Left colon (tissue), 2 donors: ENCODE results near the gene USP12. TPM values are rescaled to one million over a fixed set of nuclear protein-coding genes. Genes with fewer than 3 reads are reported as not detected.
"Not testable (repeated sequence)": the region's sequence is repeated elsewhere in the genome, so short reads cannot be mapped to it uniquely, and the experiment has no call there.

Experiments used
- ATAC-seq: fragments of 200-7000 bp; cut with Tn5 transposase; one replicate; pipeline ENCODE4 v1.9.1; 2020; ENCODE audit warnings: mild to moderate bottlenecking, moderate library complexity
- DNase-seq, 2 donors: peaks; one replicate each; pipeline ENCODE4 v3.0.0-alpha.2; 2020
- intact Hi-C, 2 donors: fragments of 100-400 bp; cut with DNase I in 1 of 2; cut with micrococcal nuclease in 1 of 2; formaldehyde crosslinking; loops; one replicate each; pipeline versions ENCODE4 v1.11.2 to v1.14.0; 2022; cut with DNase I, micrococcal nuclease
- total RNA-seq, 2 donors: library from RNA; stranded (reverse); fragmentation: NEBNext Ultra II Directional; extraction: Animal tissue kit (Norgen Biotek cat#: 25700); gene quantifications; one replicate each; pipeline ENCODE4 v1.2.1, GENCODE V29; 2021
- donor health status: DM: no; HTN: no; CAD: no.
- donor health status: DM: yes; HTN: yes; CAD: no.

The USP12 gene
- total RNA-seq, 2 donors from 2014 or later: 32.2 to 42.0 TPM

DNA sequence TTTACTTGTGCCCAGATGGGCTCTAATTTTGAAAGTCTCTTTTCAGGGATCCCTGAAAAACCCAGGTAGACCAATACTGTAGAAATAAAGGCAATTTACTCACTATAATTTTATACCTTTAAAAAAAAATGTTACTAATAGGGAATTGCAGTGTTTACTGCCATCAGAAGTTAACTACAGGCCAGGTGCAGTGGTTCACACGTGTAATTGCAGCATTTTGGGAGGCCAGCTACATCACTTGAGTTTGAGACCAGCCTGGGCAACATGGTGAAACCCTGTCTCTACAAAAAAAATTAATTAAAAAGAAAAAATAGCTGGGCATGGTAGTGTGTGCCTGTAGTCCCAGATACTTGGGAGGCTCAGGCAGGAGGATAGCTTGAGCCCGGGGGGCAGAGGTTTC lies 10.2 kb downstream of the USP12 start:
- ATAC-seq (no peak), DNase-seq (no peak)
- intact Hi-C loops: loop anchor here in 1 of 2 donors (10.0 kb wide), 1 partner anchor 167 kb away; no protein-coding TSS in a partner anchor

DNA sequence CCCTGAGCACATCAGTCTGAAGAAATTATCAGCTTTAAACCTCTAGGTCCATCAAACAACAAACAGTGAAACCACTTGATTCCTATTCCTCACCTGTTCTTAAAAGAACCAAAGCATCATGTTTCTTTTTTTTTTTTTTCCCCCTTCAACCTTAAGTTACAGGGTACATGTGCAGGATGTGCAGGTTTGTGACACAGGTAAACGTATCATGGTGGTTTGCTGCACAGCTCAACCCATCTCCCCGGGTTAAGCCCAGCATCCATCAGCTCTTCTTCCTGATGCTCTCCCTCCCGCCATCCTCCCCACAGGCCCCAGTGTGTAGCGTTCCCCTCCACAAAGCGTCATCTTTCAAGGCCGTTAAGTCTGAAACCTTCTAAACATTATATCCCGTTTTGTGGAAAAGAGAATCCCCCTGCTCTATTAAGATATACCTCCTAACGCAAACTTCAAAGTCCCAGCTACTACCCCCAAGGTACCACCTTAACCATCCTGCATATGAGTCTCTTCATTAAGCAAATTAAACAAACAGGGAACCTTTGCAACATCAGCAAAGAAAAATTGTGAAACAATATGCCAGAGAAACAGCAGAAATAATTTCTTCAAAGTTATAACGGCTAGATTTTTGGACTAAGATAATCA lies 10.8 kb downstream of the USP12 start:
- intact Hi-C loops: loop anchor here in 1 of 2 donors (10.0 kb wide), 1 partner anchor 166 kb away; no protein-coding TSS in a partner anchor
- no peak for DNase-seq
- no peak for ATAC-seq

DNA sequence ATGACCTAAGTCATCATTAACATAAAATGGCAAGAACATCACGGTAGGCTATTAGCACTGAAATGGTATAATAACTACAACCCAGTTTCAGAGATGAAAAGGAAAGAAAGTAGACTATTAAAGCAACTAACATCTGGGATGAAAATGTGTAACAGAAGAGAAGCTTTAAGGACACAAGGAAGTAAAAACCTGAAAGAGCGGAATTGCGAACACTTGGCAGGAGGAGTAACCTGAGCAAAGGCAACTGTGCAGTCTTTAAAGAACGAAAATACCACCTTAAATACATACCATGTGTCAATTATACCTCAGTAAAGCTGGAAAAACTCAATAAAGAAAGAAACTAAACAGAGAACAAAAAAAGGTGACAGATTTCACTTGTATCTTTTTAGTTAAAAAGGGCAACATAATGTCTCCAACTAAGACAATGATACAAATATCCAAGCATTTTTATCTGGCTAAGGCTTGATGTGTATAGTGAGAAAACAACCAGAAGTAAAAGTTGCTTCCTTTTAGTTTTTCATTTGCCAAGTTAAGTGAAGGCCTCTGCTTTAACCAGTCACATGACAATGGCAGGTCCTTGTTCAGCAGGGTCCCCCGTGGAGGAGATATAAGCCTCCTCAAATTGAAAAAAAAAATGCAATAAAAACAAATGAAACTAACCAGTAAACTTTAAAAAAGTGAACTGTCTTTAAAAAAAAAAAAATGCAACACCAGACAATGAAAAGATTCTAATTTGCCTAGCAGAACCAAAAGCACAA lies 11.6 kb downstream of the USP12 start:
- intact Hi-C loops: loop anchor here in 1 of 2 donors (10.0 kb wide), 1 partner anchor 165 kb away; no protein-coding TSS in a partner anchor
- ATAC-seq (no peak), DNase-seq (no peak)

DNA sequence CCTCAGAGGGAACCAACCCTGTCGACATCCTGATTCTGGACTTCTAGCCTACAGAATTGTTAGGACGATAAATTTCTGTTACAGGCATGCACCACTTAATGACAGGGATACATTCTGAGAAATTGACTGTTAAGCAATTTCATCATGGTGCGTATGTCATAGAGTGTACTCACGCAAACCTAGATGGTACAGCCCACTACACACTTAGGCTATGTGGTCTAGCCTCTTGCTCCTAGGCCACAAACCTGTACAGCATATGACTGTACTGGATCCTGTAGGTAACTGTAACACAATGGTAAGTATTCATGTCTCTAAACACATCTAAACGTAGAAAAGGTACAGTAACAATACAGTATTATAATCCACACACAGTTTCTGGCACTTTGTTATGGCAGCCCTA lies 13.3 kb downstream of the USP12 start:
- intact Hi-C loops: no loop called here

DNA sequence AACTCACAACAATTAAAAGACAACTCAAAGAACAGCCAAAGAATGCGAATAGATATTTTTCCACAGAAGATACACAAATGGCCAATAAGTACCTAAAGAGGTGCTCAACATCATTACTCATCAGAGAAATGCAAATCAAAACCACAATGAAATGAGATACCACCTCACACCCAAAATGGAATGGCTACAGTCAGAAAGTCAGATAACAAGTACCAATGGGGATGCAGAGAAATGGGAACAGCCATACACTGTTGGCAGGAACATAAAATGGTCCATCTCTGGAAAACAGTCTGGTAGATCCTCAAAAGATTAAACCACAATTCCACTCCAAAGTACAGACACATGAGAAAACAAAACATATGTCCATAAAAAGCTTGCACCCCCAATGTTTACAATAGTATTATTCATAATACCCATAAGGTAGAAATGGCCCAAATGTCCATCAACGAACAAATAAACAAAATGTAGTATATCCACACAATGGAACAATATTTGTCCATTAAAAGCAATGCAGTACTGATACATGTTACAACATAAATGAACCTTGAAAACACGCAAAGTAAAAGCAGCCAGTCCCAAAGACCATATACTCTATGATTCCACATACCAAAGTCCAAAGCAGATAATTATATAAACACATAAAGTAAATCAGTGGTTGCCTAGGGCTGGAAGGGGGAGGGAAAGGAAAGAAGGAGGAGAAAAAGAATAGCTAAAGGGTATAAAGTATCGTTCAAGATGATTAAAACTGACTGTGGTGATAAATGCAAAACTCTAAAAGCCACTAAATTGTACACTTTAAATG lies 19.6 kb downstream of the USP12 start:
- DNase-seq (no peak), ATAC-seq (peak; percentile 96)
- intact Hi-C loops: no loop called here

More for the DNA sequence above, 13.3 kb downstream of the USP12 start:
- DNase-seq (no peak), ATAC-seq (no peak)

DNA sequence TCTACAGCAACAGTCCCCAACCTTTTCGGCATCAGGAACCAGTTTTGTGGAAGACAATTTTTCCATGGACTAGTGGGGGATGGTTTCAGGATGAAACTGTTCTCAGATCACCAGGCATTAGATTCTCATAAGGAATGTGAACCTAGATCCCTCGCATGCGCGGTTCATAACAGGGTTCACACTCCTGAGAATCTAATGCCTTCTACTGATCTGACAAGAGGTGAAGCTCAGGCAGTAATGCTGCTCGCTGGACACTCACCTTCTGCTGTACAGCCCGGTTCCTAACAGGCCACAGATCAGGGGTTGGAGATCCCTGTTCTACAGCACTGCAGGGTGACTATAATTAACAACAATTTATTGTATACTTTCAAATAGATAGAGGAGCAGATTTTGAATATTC lies 21.9 kb downstream of the USP12 start:
- intact Hi-C loops: no loop called here
- ATAC-seq (no peak), DNase-seq (no peak)

DNA sequence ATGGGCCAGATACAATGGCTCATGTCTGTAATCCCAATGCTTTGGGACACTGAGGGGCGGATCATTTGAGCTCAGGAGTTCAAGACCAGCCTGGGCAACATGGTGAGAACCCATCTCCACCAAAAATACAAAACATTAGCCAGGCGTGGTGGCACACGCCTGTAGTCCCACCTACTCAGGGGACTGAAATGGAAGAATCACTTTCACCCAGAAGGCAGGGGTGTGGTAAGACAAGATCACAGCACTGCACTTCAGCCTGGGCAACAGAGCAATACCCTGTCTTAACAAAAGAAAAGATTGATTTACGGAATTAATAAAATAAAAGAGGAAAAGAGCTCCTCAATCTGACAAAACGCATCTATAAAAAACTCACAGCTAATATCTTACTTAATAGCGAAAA lies 22.7 kb downstream of the USP12 start:
- intact Hi-C loops: no loop called here
- no peak for DNase-seq
- ATAC-seq: no peak

DNA sequence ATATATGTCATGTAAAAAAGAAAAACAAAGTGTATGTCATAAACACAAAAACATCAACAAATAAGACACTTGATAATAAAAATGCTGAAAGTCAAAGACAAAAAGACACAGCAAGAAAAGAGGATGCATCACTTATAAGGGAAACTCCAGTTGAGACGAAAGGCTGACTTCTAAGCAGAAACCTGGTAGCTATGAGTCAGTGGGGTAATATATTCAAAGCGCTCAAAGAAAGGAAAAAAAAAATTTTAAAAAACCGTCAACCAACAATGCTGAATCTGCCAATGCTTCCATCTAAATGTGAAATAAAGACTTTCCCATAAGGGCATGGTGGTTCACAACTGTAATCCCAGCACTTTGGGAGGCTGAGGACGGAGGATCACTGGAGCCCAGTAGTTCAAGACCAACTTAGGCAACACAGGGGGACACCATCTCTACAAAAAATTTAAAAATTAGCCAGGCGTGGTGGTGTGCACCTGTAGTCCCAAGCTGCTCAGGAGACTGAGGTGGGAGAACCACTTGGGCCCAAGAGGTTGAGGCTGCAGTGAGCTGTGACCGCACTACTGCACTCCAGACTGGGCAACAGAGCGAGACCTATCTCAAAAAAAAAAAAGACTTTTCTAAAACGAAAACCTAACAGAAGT lies 24.0 kb downstream of the USP12 start:
- ATAC-seq: no peak
- DNase-seq: no peak
- intact Hi-C loops: no loop called here

DNA sequence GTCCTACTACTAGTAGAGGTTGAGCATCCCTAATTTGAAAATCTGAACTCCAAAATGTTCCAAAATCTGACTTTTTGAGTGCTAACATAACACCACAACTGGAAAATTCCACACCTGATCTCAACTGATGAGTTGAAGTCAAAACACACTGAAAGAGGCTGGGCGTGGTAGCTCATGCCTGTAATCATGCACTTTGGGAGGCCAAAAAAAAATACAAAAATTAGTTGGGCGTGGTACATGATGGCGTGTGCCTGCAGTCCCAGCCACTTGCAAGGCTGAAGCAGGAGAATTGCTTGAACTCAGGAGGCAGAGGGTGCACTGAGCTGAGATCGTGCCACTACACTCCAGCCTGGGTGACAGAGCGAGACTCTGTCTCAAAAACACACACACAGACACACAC lies 29.9 kb downstream of the USP12 start:
- intact Hi-C loops: no loop called here
- DNase-seq (no peak), ATAC-seq (no peak)

DNA sequence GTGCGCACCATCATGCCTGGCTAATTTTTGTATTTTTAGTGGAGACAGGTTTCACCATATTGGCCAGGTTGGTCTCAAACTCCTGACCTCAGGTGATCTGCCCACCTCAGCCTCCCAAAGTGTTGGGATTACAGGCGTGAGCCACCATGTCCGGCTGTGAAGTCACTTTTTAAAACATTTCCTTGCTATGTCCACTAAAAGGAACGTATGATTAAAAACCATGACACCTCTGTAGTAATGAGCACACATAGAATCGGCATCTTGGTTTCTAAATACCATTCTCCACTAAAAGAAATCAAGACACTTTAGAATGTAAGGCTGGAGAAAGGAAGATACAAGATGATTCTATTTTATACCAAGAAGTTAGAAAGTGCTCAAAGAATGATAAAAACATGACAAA lies 30.5 kb downstream of the USP12 start:
- DNase-seq, intact Hi-C loops, ATAC-seq: not testable (repeated sequence)

DNA sequence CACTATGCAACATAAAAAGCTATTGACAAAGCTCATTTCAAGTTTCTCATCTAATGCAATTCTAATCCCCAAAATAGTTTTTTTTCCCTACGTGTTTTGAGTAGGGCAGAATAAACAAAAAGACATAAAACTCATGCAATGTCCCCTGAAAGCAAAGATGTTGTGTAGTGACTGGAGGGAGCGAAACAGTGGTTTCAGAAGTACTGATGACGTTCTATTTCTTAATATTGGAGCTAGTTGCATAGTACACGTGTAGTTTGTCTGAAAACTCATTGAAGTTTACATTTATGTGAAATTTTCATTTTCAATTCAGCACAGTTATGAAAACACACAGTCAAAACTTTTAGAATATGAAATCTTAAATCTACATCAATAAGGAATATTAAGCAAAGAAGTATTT lies 31.6 kb downstream of the USP12 start:
- ATAC-seq: no peak
- intact Hi-C loops: no loop called here
- no peak for DNase-seq

DNA sequence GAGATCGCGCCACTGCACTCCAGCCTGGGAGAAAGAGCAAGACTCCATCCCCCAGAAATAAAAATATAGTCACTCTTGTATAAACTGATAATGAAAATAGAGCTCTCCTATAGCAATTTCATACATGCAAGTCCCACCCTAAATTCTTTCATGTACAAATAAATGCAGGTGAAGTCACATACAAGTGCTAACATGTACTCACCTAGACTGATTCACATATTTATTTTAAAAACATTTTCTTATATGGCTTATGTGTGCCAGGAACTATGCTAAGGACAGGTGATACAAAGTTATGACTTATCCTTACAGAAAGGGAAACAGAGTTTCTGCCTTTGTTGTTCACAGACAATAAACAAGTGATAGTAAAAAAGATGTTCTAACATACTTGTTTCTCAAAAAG lies 32.0 kb downstream of the USP12 start:
- no peak for ATAC-seq
- intact Hi-C loops: no loop called here
- DNase-seq: no peak

DNA sequence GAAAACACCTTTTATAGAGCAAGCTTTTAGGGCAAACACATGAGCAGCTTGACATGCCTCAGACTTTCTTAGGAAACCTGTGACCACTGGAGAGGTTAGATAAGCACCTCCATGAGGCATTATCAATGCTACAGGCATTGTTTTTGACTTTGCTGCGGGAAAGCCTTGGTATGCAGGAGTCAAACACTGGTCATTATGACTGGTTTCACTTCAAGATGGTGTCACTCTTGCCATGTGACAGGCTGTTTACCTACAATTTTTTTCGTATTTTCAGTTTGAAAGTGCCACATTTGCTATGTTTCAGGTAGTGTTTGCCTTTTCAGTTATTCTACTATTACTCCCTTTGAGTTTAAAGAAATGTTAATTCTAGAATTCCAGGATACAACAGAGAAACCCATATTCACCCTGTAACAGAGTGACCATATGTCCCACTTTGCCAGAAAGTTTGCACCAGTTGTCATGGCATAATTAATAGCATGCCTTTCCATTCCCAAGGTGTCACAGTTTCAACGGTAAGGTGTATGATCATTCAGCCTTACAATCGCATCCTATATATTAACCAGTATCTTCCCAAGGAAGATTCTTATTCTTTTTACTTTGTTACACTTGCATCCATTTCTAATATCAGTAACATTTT lies 33.0 kb downstream of the USP12 start:
- DNase-seq (no peak), ATAC-seq (no peak)
- intact Hi-C loops: no loop called here

DNA sequence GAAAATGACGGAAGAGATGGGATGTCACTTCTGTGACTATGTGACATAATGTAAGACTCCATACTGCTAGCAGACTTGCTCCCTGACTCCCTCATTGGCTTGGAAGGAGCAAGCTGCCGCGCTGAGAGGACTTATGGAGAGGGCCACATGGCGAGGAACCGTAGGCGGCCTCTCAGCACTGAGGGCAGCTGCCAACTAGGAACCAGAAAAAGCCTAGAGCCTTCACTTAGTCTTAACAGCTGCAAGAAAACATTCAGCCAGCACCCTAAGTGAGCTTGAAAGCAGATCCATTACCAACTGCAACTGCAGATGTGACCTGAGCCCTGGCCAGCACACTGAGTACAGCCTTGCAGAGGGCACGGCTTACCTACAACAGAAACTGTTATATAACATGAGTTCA lies 33.9 kb downstream of the USP12 start:
- no peak for ATAC-seq
- intact Hi-C loops: no loop called here

DNA sequence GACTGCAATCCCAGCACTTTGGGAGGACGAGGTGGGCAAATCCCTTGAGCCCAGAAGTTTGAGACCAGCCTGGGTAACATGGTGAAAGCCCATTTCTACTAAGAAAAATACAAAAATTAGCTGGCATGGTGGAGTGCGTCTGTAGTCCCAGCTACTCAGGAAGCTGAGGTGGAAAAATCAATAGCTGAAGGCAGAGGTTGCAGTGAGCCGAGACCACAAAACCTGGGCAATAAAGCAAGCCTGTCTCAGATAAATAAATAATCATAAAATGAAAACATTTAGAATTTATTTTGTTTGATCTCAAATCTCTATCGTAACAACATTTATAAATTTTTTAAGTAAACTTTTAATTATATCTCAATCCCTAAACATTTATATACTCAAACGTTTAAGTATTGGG lies 36.6 kb downstream of the USP12 start:
- no peak for DNase-seq
- intact Hi-C loops: no loop called here
- ATAC-seq: no peak

More for the DNA sequence above, 33.9 kb downstream of the USP12 start:
- DNase-seq: no peak

DNA sequence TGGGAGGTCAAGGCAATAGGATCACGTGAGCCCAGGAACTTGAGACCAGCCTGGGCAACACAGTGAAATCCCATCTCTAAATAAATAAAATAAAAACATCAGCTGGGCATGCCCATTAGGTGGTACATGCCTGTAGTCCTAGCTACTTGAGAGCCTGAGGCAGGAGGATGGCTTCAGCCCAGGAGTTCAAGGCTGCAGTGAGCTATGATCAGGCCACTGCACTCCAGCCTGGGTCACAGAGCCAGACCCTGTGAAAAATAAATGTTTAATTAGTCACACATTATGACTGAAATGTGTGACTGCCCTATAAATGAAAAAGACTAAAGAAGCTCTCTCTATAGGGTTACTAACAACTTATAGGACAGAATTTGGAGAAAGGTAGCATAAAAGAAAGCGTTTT lies 37.7 kb downstream of the USP12 start:
- DNase-seq (no peak), ATAC-seq (no peak)
- intact Hi-C loops: no loop called here

DNA sequence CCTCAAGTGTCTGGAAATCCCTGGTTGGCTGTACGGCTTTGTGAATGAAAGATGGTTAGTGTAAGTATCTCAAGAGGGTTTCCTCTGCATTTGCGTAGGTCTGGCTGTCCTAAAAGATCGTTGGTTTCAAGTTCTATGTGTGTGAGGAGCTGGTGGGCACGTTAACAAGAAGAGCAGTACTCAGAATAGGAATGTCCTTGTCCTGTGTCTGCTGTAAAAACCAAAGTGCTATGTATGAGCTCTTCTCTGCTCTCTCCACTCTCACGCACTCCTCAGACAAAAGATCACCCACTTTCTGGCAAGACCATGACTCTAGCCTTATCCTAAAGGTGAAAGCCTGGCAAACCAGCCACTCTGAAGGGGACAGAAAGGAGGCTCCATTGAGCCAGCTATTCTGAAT lies 39.1 kb downstream of the USP12 start:
- ATAC-seq: no peak
- intact Hi-C loops: no loop called here

DNA sequence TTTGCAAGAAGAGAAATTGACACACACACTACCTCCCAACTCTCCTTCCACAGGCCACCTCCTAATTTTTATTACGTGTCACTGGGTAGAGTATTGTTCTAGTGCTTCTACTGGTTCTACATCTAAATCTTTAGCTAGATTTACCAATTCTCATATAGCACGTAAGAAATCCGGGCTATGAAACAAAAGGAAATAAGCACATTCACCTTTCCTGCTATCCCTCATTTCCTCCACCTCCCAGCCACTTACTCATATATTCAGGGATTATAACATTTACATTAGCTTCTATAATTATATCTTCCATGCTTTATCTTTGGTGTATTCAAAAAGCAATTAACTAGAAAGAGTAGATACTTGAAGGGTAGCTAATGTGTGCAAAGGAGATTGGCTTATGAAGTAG lies 39.7 kb downstream of the USP12 start:
- no peak for ATAC-seq
- intact Hi-C loops: no loop called here
- no peak for DNase-seq

More for the DNA sequence above, 39.1 kb downstream of the USP12 start:
- DNase-seq: no peak
